Right hindlimb (tissue), 1 donor: Measurements from ENCODE around the gene SDHA.
"Not testable (repeated sequence)": the region's sequence is repeated elsewhere in the genome, so short reads cannot be mapped to it uniquely, and the experiment has no call there.

Experiments
- DNase-seq: peaks from one replicate; pipeline ENCODE4 v3.0.0-alpha.2; 2018

The SDHA gene

DNA sequence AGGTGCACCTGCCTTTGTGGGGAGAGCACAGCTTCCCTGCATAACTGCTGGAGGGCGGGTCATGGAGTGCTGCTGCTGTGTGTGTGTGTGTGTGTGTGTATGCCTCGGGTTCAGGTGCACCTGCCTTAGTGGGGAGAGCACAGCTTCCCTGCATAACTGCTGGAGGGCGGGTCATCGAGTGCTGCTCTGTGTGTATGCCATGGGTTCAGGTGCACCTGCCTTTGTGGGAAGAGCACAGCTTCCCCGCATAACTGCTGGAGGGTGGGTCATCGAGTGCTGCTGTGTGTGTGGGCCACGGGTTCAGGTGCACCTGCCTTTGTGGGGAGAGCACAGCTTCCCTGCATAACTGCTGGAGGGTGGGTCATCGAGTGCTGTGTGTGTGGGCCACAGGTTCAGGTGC is 84.3 kb downstream of the SDHA start:
- DNase-seq, result not testable (repeated sequence)

GRCh38 chr5:302966-303365 is 84.8 kb downstream of the SDHA start:
- DNase-seq, result no peak

DNA sequence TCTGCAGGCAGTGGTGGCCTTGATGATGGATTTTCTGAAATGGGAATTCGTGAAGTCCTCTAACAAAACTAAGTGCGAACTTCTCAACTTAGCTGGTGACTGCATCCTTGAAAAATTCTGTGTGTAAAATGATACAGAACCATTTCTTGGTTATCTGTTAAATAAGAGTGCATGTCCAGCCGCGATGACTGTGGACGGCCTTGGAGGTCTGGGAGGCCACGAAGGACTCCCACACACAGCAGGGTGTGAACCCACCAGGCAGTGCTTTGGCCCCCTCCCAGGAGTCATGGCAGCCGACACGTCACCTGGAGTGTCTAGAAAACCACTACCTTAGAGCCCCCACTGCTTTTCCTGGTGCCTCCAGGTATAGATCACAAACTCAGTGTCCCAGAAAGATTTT is 85.6 kb downstream of the SDHA start:
- DNase-seq, result not testable (repeated sequence)

DNA sequence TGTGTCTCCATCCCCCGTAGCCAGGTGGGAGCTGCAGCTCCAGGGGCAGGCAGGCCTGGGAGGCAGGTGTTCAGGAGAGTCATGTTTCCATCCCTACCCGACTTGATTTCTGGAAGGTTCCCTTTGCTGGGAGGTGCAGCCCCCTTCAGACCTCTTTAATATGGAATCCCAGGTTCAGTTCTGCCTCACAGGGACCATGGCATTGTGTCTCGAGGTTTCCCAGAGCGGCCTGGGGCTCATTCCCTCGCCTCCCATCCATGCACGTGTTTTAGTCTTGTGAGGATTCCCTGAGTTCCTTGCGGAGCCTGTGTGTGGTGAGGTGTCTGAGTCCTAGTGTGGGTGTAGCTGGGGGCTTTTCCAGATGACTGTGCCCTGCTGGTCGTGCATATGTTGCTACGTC is 86.9 kb downstream of the SDHA start:
- DNase-seq, result no peak

DNA sequence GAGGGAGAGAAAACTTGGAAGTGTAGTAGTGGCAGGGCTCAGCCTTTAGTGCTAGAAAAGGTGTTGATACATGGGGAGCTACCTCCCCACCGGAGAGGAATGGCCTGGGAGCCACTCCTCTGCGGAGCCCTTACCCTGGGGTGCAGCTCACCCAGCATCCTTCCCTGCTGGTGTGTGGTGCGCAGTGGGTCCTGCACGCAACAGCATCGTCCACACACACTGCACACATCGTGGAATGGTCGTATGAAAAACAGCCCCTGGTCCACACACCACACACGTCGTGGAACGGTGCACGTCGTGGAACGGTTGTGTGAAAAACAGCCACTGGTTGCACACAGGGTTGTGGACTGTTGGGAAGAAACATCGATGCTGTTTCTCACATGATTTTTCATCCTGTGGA is 87.3 kb downstream of the SDHA start:
- no peak for DNase-seq

DNA sequence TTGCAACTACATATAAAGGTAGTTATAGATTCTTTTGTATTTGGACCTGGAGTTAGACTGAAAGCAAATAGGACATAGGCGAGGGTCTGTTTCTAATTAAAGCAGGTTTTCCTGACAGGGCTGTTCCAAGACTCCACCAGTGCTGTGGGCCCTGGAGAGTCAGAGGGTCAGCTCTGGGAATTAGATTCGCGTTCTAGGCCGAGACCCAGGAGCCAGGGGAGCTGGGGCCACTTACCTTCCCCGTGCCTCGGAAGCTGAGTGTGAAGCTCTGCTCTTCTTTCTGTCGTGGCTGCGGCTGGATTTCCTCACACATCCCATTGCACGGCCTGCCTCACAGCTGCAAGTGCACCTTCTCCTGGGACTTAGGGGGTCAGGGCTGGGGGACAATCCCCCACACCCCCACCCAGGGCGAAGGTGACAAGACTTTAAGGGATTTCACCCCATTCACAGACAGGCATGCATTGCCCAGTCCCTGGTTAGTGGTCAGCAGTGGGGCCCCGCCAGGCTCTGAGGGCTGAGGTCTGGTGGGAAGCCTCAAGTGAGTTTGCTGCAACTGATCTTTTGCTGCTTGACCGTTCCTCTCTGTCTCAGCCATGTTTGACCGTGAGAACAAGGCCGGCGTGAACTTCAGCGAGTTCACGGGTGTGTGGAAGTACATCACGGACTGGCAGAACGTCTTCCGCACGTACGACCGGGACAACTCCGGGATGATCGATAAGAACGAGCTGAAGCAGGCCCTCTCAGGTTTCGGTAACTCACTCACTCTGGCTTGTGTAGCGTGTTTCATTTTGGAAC is 88.1 kb downstream of the SDHA start:
- DNase-seq, result no peak
